ENCODE measurements around the gene EIF2B5.
"Not testable (repeated sequence)": the region's sequence is repeated elsewhere in the genome, so short reads cannot be mapped to it uniquely, and the experiment has no call there.

The EIF2B5 gene

DNA sequence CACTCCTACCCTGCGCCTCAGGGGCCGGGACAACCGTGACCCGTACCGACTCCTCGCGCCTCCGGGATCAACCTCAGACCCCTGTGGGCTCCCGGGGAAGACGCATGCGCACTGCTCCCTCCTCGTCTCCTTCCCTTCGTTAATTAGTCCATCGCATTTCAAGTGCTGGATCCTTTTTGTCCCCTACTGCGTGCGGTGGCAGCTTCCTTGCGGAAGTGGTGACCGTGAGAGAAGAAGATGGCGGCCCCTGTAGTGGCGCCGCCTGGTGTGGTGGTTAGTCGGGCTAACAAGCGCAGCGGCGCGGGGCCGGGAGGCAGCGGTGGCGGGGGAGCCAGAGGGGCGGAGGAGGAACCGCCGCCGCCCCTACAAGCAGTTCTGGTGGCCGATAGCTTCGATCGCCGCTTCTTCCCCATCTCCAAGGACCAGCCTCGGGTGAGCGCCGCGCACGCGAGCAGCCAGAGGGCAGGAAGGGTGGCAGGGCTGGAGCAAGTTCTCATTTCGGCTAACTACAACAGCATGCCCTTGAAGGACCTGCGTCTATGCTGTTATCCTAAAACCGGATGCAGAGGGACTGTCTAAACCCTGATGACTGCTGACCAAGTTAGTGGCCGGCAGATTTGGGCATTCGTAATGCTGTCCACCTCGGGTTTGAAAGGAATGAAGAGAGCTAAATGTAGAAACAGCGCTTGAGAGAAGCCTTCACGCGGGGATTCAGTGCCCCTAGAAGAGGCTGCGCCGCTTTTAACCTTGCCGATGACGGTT lies at the start of gene EIF2B5:
EIF2B5 (plus strand) TSS at position 210 of the 762 bp plus-strand sequence; CDS start at position 238, 28 bp downstream.
- peak; percentile 94 for DNase-seq

GRCh38 chr3:184085389-184085852 lies 49.7 kb upstream of the EIF2B5 start:
- DNase-seq: no peak

- no peak for DNase-seq
Measured at GRCh38 chr3:184092199-184092598, 43.0 kb upstream of the EIF2B5 start.

GRCh38 chr3:184096811-184097383 lies 38.3 kb upstream of the EIF2B5 start, which contains the start of gene HTR3E:
TSS of gene HTR3E (plus strand) at chr3:184097064. CDS start at chr3:184097530, 466 bp downstream.
- DNase-seq: no peak

DNA sequence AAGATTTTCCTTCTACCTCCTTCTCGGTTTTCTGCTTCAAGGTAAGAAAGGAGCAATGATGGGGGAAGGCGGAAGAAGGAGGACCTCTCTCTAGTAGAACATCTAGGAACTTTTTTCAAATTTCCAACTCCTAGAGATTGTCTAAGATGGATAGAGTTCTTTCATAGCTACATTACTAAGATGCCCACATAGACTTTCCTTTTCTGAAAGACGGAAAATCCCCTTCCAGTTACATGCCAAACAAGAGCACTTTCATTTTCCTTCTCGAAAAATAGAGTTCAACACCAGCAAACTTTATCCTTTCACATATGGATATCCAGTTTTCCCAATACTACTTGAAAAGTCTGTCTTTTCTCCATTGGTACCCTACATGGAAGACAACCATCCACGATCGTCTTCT lies 37.6 kb upstream of the EIF2B5 start:
- no peak for DNase-seq

GRCh38 chr3:184099806-184100686 lies 35.1 kb upstream of the EIF2B5 start:
- DNase-seq: no peak

GRCh38 chr3:184110316-184110725 lies 24.8 kb upstream of the EIF2B5 start:
- no peak for DNase-seq

- DNase-seq: no peak
Measured at GRCh38 chr3:184116017-184116416, 19.1 kb upstream of the EIF2B5 start.

- no peak for DNase-seq
Measured at GRCh38 chr3:184117636-184118035, 17.5 kb upstream of the EIF2B5 start.

DNA sequence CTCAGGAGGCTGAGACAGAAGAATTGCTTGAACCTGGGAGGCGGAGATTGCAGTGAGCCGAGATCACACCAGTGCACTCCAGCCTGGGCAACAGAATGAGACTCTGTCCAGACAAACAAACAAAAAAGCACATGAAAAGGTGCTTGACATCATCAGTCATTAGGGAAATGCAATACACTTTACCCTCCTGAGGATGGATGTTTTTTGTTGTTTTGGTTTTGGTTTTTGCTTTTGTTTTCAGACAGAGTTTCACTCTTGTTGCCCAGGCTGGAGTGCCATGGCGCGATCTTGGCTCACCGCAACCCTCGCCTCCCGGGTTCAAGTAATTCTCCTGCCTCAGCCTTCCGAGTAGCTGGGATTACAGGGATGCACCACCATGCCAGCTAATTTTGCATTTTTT lies 14.1 kb upstream of the EIF2B5 start:
- not testable (repeated sequence) for DNase-seq

DNA sequence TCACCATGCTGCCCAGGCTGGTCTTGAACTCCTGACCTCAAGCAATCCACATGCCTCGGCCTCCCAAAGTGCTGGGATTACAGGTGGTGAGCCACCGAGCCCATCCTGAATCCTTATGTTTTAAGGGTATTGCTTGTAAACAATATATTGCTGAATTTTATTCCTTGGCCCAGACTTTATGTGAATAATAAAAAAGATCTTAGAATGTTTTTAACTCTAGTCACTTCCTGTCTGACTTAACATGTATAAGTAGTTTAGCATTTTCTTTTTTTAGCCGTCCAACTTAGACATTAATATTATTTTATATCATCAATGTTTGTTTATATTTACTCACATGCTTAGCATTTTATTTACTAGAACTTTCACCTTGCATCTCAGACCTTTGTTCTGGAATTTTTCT lies 9.2 kb upstream of the EIF2B5 start:
- DNase-seq: no peak

GRCh38 chr3:184129012-184129411 lies 6.1 kb upstream of the EIF2B5 start:
- no peak for DNase-seq

GRCh38 chr3:184132945-184133344 lies 2.2 kb upstream of the EIF2B5 start:
- DNase-seq: no peak

DNA sequence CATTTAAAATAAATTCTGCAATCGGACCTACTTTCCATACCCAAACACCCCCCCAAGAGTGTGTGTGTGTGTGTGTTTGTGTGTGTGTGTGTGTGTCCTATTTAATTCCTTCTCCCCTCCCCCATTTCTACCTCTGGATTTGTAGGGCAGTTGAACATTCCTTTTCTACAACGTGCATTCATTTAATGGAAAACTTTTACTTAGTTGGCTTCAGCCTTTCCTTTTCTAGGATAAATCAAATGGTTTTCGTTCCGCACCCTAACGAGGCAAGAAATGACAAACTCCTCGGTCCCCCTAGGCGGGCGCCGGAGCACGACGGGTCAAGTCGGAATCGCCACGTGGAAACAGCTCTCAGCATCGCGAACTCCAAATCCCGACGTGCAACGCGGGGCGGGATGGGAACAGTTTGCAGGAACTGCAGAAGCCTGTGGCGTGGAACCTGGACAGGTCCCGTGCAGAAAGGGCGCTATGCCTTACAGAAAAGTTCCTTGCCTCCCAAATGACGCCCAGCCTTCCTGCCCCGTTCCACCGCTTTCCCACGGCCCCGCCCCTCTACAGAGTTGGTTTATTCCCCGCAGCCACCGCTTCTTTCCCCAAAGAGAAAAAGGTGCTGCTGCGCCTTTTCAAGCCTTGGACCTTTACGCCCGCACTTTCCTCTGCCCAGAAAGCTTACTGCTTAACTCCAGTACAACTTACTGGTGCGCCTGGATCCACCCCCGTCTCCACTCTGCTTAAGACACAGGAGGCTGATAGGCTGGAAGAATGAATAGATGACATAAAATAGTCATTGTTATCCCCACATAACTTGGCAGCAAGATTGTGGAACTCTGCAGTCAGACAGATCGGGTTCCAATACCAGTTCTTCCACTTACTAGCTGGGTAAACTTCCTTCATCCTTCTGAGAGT lies 1.1 kb upstream of the EIF2B5 start:
- DNase-seq: peak; percentile 81

DNA sequence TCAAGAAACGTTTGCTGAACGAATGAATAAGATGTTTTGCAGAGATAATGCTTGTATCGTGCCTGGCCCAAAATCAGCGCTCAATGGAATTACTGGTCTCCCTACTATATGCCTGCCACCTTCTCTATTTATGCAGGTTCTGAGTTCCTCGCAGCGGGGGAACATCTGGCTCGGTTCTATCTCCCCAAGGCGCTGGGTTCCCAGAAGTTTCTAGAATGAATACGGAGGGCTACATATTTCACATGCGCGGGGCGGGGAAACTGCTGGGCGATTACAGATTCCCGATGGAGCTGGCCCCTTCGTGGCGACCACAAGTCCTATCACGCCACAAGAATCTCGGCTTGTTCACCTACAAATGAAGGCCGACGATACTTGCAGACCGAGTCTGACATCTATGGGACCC lies 411 bp upstream of the EIF2B5 start:
- DNase-seq: no peak

GRCh38 chr3:184135911-184136260 lies 728 bp downstream of the EIF2B5 start:
- no peak for DNase-seq

DNA sequence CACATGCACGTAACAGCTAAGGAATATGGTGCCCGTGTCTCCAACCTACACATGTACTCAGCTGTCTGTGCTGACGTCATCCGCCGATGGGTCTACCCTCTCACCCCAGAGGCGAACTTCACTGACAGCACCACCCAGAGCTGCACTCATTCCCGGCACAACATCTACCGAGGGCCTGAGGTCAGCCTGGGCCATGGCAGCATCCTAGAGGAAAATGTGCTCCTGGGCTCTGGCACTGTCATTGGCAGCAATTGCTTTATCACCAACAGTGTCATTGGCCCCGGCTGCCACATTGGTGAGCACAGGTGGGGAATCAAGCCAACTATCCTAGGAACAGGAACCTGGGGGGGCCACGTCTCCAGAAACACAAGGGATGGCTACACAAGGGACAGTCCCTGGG lies 5.3 kb downstream of the EIF2B5 start:
- no peak for DNase-seq

- no peak for DNase-seq
Measured at GRCh38 chr3:184142199-184142598, 7.0 kb downstream of the EIF2B5 start.

GRCh38 chr3:184143327-184143726 lies 8.2 kb downstream of the EIF2B5 start:
- no peak for DNase-seq

DNA sequence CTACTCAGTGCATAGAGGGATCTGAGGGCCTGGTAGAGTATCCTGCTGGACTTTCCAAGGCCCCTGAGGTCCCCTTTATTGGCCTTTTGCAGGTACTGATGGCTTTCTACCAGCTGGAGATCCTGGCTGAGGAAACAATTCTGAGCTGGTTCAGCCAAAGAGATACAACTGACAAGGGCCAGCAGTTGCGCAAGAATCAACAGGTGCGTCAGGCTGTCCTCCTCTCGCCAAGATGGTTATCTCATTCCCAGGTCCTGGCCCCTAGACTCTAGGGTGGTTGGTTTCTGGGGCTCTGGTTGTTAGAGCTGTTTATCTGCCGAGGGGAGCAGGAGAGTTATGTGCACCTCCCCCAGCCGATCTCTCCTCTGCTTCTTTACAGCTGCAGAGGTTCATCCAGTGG lies 9.3 kb downstream of the EIF2B5 start:
- no peak for DNase-seq

DNA sequence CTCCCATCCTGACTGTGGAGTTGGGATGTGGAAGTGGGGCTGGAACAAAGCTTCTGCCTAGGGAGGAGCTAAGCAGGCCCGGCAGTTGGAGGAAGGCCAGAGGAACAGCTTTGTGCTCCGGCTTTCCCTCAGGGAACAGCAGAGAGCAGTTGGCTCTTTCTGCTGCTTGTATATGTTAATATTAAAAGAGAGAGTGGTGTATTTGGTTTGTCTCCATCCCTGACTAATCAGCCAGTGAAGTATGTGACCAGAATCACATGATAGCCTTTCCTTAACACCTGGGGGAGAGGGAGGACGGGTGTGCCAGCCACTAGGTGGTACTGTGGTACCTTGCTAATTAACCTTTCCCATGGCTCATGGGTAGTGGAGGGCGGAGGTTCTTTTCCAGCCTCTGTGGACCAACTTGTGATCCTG lies 10.0 kb downstream of the EIF2B5 start:
- DNase-seq: no peak

DNA sequence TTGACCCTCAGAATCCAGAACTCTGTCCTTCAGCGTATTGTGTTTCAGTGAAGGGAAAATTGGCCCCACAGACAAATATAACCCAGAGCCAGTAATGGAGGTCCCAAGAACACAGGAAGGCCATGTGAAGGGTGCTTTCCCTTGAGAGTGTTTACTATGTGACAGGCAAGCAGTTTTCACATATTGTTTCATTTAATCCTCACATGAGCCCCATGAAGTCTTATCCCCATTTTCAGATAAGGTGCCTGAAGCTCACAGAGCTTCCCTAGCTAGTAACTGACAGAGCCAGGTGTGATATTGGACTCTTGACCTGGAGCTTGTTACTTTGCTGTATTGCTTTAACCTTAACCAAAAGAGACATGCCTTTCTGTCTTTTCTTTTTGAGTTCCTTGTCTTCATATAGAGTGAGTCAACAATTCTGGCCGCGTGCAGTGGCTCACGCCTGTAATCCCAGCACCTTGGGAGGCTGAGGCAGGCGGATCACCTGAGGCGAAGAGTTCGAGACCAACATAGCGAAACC lies 10.7 kb downstream of the EIF2B5 start:
- no peak for DNase-seq

All from retina (tissue), 1 donor.